AG04450 (cell line): ENCODE measurements around the gene NMBR. TPM values are rescaled to one million over a fixed set of nuclear protein-coding genes. Genes with fewer than 3 reads are reported as not detected.
A peak's percentile ranks its signal among the peaks of the same experiment; 100 is the strongest.
"Not testable (repeated sequence)": the region's sequence is repeated elsewhere in the genome, so short reads cannot be mapped to it uniquely, and the experiment has no call there.

Experiments used
- CTCF ChIA-PET: fragments of 300-600, 350-600 bp; formaldehyde crosslinking; extraction: SDS; loops from one replicate; lab custom pipeline; 2022; ENCODE audit warnings: antibody characterized with exemption, inconsistent platforms; lab: Charles Lee
- POLR2A ChIA-PET: fragments of 350-600 bp; formaldehyde crosslinking; extraction: SDS; loops from one replicate; lab custom pipeline; 2021; ENCODE audit warnings: antibody characterized with exemption, inconsistent platforms; lab: Yijun Ruan, JAX
- DNase-seq: peaks from one replicate; pipeline ENCODE4 v3.0.0-alpha.2; 2011; ENCODE audit warnings: low read depth, low spot score
- H3K27ac ChIP-seq: one replicate; pipeline ENCODE4 v1.5.1; 2012; ENCODE audit warnings: low read depth, low read length, control low read depth
- H3K27me3 ChIP-seq: one replicate; pipeline ENCODE4 v1.6.0; 2012; ENCODE audit warnings: low read length; ENCODE audit not compliant: control insufficient read depth, insufficient read depth
- H3K4me3 ChIP-seq: 2 replicates; pipeline ENCODE4 v1.5.1; 2011; ENCODE audit warnings: mild to moderate bottlenecking, low read depth, low read length, control low read depth
- H3K9me3 ChIP-seq: 2 replicates; pipeline ENCODE4 v1.5.1; 2012; ENCODE audit warnings: low read length; ENCODE audit not compliant: control insufficient read depth, insufficient read depth
- CTCF ChIP-seq: IDR thresholded peaks from 2 replicates; pipeline ENCODE4 v1.5.1; 2011; ENCODE audit warnings: low read depth, low read length, control low read depth, inconsistent platforms
- polyA plus RNA-seq: library from polyadenylated mRNA; depleted of rRNA; stranded (reverse); fragments of >200 nt; gene quantifications from 2 replicates; pipeline ENCODE4 v1.2.3, GENCODE V29; 2011

NMBR gene
- polyA plus RNA-seq, 1 experiment: 0.15 TPM

- DNase-seq: no peak
- Histone ChIP-seq H3K4me3 (no peak overlapping the region), H3K27me3 (no peaks in the 10 kb centered on the region), H3K9me3 (no peaks in the 10 kb centered on the region), H3K27ac (no peak overlapping the region)
- ChIA-PET POLR2A (no interaction called here), CTCF (interaction anchor here (1.0 to 1.4 kb wide), 2 partner anchors 19 to 200 kb away, joined by 3 to 6 read pairs; no protein-coding TSS in a partner anchor)
- TF ChIP-seq CTCF: no peak
These were observed 42.1 kb upstream of the NMBR start for GRCh38 chr6:142189057-142189456.

GRCh38 chr6:142188341-142188740 is 41.4 kb upstream of the NMBR start:
- H3K27ac ChIP-seq, POLR2A ChIA-PET, DNase-seq, H3K4me3 ChIP-seq, H3K27me3 ChIP-seq, H3K9me3 ChIP-seq: not testable (repeated sequence)
- CTCF ChIA-PET: interaction anchor here (0.7 to 1.5 kb wide), 5 partner anchors 8 to 201 kb away, joined by 3 to 6 read pairs (median 4); no protein-coding TSS in a partner anchor
- TF ChIP-seq CTCF: peak; percentile 33

GRCh38 chr6:142187209-142187608 is 40.3 kb upstream of the NMBR start:
- TF ChIP-seq CTCF: no peak
- no peaks in the 10 kb centered on the region for H3K27me3 ChIP-seq
- CTCF ChIA-PET: interaction anchor here (0.9 to 2.2 kb wide), 5 partner anchors 9 to 31 kb away, joined by 3 to 12 read pairs (median 3); no protein-coding TSS in a partner anchor
- no peak overlapping the region for H3K27ac ChIP-seq
- no peaks in the 10 kb centered on the region for H3K9me3 ChIP-seq
- H3K4me3 ChIP-seq: no peak overlapping the region
- no peak for DNase-seq
- POLR2A ChIA-PET: interaction anchor here (0.7 kb wide), 1 partner anchor 201 kb away, joined by 8 read pairs; no protein-coding TSS in a partner anchor

- CTCF ChIA-PET: interaction anchor here (0.8 to 2.2 kb wide), 3 partner anchors 22 to 202 kb away, joined by 3 to 12 read pairs (median 5); no protein-coding TSS in a partner anchor
- no peak for TF ChIP-seq CTCF
- POLR2A ChIA-PET: no interaction called here
- Histone ChIP-seq H3K27ac (no peak overlapping the region), H3K27me3 (no peaks in the 10 kb centered on the region), H3K9me3 (no peaks in the 10 kb centered on the region), H3K4me3 (no peak overlapping the region)
- no peak for DNase-seq
These were observed 38.7 kb upstream of the NMBR start for GRCh38 chr6:142185641-142186040.

- CTCF ChIA-PET: no interaction called here
- no peak for TF ChIP-seq CTCF
- no peak for DNase-seq
- POLR2A ChIA-PET: no interaction called here
- H3K9me3 ChIP-seq: no peaks in the 10 kb centered on the region
- no peaks in the 10 kb centered on the region for H3K27me3 ChIP-seq
- no peak overlapping the region for H3K4me3 ChIP-seq
- H3K27ac ChIP-seq: no peak overlapping the region
These were observed 37.4 kb upstream of the NMBR start for GRCh38 chr6:142184307-142184706.
